ENCODE data around the gene WDR27. TPM values are rescaled to one million over a fixed set of nuclear protein-coding genes. Genes with fewer than 3 reads are reported as not detected.

The WDR27 gene
- total and polyA plus RNA-seq, 10 of the 15 experiments (the other 5 are each of a cell fraction or from before 2014, with no cell fraction given), result 1.9 to 33.2 (median 19.0) TPM

- TF ChIP-seq HCFC1 (IDR thresholded peaks at IDR 0.05; ENCODE audit: low read length) (no peak), BHLHE40 (IDR thresholded peaks at IDR 0.05; ENCODE audit: borderline replicate concordance in 1 of 2, low read depth in 2 of 2, low read length in 1 of 2) (no peak), SRF (IDR thresholded peaks at IDR 0.05; ENCODE audit: low read depth in 2 of 2, low read length in 2 of 2) (no peak), KDM1A (IDR thresholded peaks at IDR 0.05; ENCODE audit: borderline replicate concordance) (no peak), ZNF384 (IDR thresholded peaks at IDR 0.05; ENCODE audit: borderline replicate concordance, low read depth, low read length) (no peak), SKIL (IDR thresholded peaks at IDR 0.05; ENCODE audit: low read depth, poor library complexity, severe bottlenecking) (no peak), SUPT20H (IDR thresholded peaks at IDR 0.05; ENCODE audit: borderline replicate concordance, control insufficient read depth, low read depth, low read length) (no peak)
Measured at GRCh38 chr6:169684056-169684455, 17.8 kb downstream of the WDR27 start (continued).

GRCh38 chr6:169678342-169678741, 23.5 kb downstream of the WDR27 start:
- no peaks in the 10 kb centered on the region; the same call in 1 of the 3 replicates for H3K9me3 ChIP-seq (replicated peaks; ENCODE audit: control insufficient read depth, insufficient read depth, low read length)
- H3K9ac ChIP-seq (ENCODE audit: control insufficient read depth, insufficient read depth, low read length), result no peak overlapping the region
- H3K79me2 ChIP-seq (ENCODE audit: control insufficient read depth, insufficient read depth, low read length), result no peaks in the 10 kb centered on the region
- FAIRE-seq (no peak), DNase-seq (ENCODE audit: low read depth, low spot score) (no peak), ATAC-seq (no peak)
- no peak overlapping the region for H2AFZ ChIP-seq (ENCODE audit: control insufficient read depth, low read depth, low read length)
- intact Hi-C loops (cut with micrococcal nuclease; ENCODE audit: unreplicated experiment), result no loop called here
- WGBS (ENCODE audit: insufficient coverage, insufficient replicate concordance, low lambda C conversion rate, missing lambda C conversion rate), result 53% methylated on average over 1 of the region's 1 CpG
- no peak overlapping the region for H3K4me3 ChIP-seq
- ChIA-PET CTCF (no interaction called here), RAD21 (ENCODE audit: unreplicated experiment) (no interaction called here), POLR2A (no interaction called here), SMC1A (ENCODE audit: uncharacterized antibody, unreplicated experiment) (no interaction called here)
- H3K36me3 ChIP-seq (ENCODE audit: control insufficient read depth in 2 of 2, insufficient read depth in 2 of 2, low read length in 1 of 2), result peaks cover 0 to 6% of the 10 kb centered on the region in 2 experiments; a peak in 1 of 4 replicates
- in situ Hi-C loops (cut with MboI), result no loop called here
- H4K20me1 ChIP-seq (ENCODE audit: control insufficient read depth, insufficient read depth), result no peaks in the 10 kb centered on the region
- no peaks in the 10 kb centered on the region for H3K27me3 ChIP-seq (replicated peaks in 1 of 2; ENCODE audit: control insufficient read depth in 2 of 2, insufficient read depth in 2 of 2, low read length in 1 of 2)
- BruUV-seq (replicated peaks), result no TSS peak
- no peak overlapping the region for H3K4me2 ChIP-seq (ENCODE audit: control insufficient read depth, insufficient read depth)
- H3K27ac ChIP-seq (ENCODE audit: control insufficient read depth, insufficient read depth), result no peak overlapping the region
- H3K4me1 ChIP-seq (ENCODE audit: control insufficient read depth, insufficient read depth, low read length), result no peaks in the 10 kb centered on the region
- TF ChIP-seq, protein P1, sequence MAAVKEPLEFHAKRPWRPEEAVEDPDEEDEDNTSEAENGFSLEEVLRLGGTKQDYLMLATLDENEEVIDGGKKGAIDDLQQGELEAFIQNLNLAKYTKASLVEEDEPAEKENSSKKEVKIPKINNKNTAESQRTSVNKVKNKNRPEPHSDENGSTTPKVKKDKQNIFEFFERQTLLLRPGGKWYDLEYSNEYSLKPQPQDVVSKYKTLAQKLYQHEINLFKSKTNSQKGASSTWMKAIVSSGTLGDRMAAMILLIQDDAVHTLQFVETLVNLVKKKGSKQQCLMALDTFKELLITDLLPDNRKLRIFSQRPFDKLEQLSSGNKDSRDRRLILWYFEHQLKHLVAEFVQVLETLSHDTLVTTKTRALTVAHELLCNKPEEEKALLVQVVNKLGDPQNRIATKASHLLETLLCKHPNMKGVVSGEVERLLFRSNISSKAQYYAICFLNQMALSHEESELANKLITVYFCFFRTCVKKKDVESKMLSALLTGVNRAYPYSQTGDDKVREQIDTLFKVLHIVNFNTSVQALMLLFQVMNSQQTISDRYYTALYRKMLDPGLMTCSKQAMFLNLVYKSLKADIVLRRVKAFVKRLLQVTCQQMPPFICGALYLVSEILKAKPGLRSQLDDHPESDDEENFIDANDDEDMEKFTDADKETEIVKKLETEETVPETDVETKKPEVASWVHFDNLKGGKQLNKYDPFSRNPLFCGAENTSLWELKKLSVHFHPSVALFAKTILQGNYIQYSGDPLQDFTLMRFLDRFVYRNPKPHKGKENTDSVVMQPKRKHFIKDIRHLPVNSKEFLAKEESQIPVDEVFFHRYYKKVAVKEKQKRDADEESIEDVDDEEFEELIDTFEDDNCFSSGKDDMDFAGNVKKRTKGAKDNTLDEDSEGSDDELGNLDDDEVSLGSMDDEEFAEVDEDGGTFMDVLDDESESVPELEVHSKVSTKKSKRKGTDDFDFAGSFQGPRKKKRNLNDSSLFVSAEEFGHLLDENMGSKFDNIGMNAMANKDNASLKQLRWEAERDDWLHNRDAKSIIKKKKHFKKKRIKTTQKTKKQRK (IDR thresholded peaks at IDR 0.05; ENCODE audit: low read depth, low read length), result no peak
- TF ChIP-seq ESRRA (IDR thresholded peaks at IDR 0.05; ENCODE audit: low read length) (no peak), STAT3 (IDR thresholded peaks at IDR 0.05; ENCODE audit: low read depth, low read length) (no peak), SMAD5 (IDR thresholded peaks at IDR 0.05; ENCODE audit: low read depth) (no peak), ZBTB33 (IDR thresholded peaks at IDR 0.05) (no peak), IKZF1 (conservative IDR thresholded peaks at IDR 0.05) (no peak), ATF7 (IDR thresholded peaks at IDR 0.05; ENCODE audit: low read depth) (no peak)
- TF ChIP-seq, protein P2, sequence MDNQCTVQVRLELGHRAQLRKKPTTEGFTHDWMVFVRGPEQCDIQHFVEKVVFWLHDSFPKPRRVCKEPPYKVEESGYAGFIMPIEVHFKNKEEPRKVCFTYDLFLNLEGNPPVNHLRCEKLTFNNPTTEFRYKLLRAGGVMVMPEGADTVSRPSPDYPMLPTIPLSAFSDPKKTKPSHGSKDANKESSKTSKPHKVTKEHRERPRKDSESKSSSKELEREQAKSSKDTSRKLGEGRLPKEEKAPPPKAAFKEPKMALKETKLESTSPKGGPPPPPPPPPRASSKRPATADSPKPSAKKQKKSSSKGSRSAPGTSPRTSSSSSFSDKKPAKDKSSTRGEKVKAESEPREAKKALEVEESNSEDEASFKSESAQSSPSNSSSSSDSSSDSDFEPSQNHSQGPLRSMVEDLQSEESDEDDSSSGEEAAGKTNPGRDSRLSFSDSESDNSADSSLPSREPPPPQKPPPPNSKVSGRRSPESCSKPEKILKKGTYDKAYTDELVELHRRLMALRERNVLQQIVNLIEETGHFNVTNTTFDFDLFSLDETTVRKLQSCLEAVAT (IDR thresholded peaks at IDR 0.05), result no peak
